ENCODE results near the gene MEF2C. TPM values are rescaled to one million over a fixed set of nuclear protein-coding genes. Genes with fewer than 3 reads are reported as not detected.

MEF2C gene
- total RNA-seq, 3 donors from 2014 or later, result 0.76 to 3.1 (median 1.4) TPM

- Mint-ChIP-seq H3K4me1 (ENCODE audit: low read depth) (peaks cover 30% of the 10 kb centered on the region), H3K9me3 (no peaks in the 10 kb centered on the region), H3K27me3 (ENCODE audit: low read depth) (peaks cover 4% of the 10 kb centered on the region), H3K36me3 (ENCODE audit: insufficient read depth) (no peaks in the 10 kb centered on the region), H3K4me3 (no peak overlapping the region)
- ATAC-seq, result no peak
- DNase-seq, result no peak
Measured at GRCh38 chr5:88824141-88824540, 58.8 kb downstream of the MEF2C start.

- no peak for DNase-seq
- Mint-ChIP-seq H3K4me1 (ENCODE audit: low read depth) (peaks cover 22% of the 10 kb centered on the region), H3K4me3 (no peak overlapping the region), H3K36me3 (ENCODE audit: insufficient read depth) (no peaks in the 10 kb centered on the region), H3K9me3 (no peaks in the 10 kb centered on the region), H3K27me3 (ENCODE audit: low read depth) (peaks cover 4% of the 10 kb centered on the region)
- ATAC-seq, result no peak
Measured at GRCh38 chr5:88823201-88823600, 59.8 kb downstream of the MEF2C start.

GRCh38 chr5:88821161-88821560 lies 61.8 kb downstream of the MEF2C start:
- Mint-ChIP-seq H3K36me3 (ENCODE audit: insufficient read depth) (no peaks in the 10 kb centered on the region), H3K4me3 (no peak overlapping the region), H3K4me1 (ENCODE audit: low read depth) (peaks cover 4% of the 10 kb centered on the region), H3K9me3 (no peaks in the 10 kb centered on the region), H3K27me3 (ENCODE audit: low read depth) (peaks cover 4% of the 10 kb centered on the region)
- no peak for DNase-seq
- ATAC-seq, result no peak

- no peak for DNase-seq
- Mint-ChIP-seq H3K36me3 (ENCODE audit: insufficient read depth) (no peaks in the 10 kb centered on the region), H3K9me3 (no peaks in the 10 kb centered on the region), H3K27me3 (ENCODE audit: low read depth) (peaks cover 4% of the 10 kb centered on the region), H3K4me3 (no peak overlapping the region), H3K4me1 (ENCODE audit: low read depth) (peaks cover under 1% of the 10 kb centered on the region)
- no peak for ATAC-seq
Measured at GRCh38 chr5:88820581-88820980, 62.4 kb downstream of the MEF2C start.

GRCh38 chr5:88819301-88819999 lies 63.5 kb downstream of the MEF2C start:
- H3K4me3 Mint-ChIP-seq, result no peak overlapping the region
- H3K36me3 Mint-ChIP-seq (ENCODE audit: insufficient read depth), result no peaks in the 10 kb centered on the region
- H3K27me3 Mint-ChIP-seq (ENCODE audit: low read depth), result no peaks in the 10 kb centered on the region
- no peak for DNase-seq
- no peaks in the 10 kb centered on the region for H3K4me1 Mint-ChIP-seq (ENCODE audit: low read depth)
- no peak for ATAC-seq
- no peaks in the 10 kb centered on the region for H3K9me3 Mint-ChIP-seq

GRCh38 chr5:88818296-88818695 lies 64.7 kb downstream of the MEF2C start:
- H3K4me3 Mint-ChIP-seq, result no peak overlapping the region
- DNase-seq, result no peak

GRCh38 chr5:88816195-88816594 lies 66.8 kb downstream of the MEF2C start:
- Mint-ChIP-seq H3K27me3 (ENCODE audit: low read depth) (no peaks in the 10 kb centered on the region), H3K4me3 (no peak overlapping the region), H3K4me1 (ENCODE audit: low read depth) (no peaks in the 10 kb centered on the region), H3K9me3 (no peaks in the 10 kb centered on the region), H3K36me3 (ENCODE audit: insufficient read depth) (no peaks in the 10 kb centered on the region)
- DNase-seq (no peak), ATAC-seq (no peak)

More at GRCh38 chr5:88818296-88818695, 64.7 kb downstream of the MEF2C start:
- no peak for ATAC-seq
- Mint-ChIP-seq H3K27me3 (ENCODE audit: low read depth) (no peaks in the 10 kb centered on the region), H3K36me3 (ENCODE audit: insufficient read depth) (no peaks in the 10 kb centered on the region), H3K9me3 (no peaks in the 10 kb centered on the region), H3K4me1 (ENCODE audit: low read depth) (no peaks in the 10 kb centered on the region)

- DNase-seq (no peak), ATAC-seq (no peak)
- H3K36me3 Mint-ChIP-seq (ENCODE audit: insufficient read depth), result no peaks in the 10 kb centered on the region
- no peaks in the 10 kb centered on the region for H3K27me3 Mint-ChIP-seq (ENCODE audit: low read depth)
- no peak overlapping the region for H3K4me3 Mint-ChIP-seq
- no peaks in the 10 kb centered on the region for H3K9me3 Mint-ChIP-seq
- H3K4me1 Mint-ChIP-seq (ENCODE audit: low read depth), result no peaks in the 10 kb centered on the region
Measured at GRCh38 chr5:88815050-88815789, 67.8 kb downstream of the MEF2C start.

GRCh38 chr5:88813805-88814575 lies 69.0 kb downstream of the MEF2C start:
- DNase-seq (no peak), ATAC-seq (no peak)
- H3K4me1 Mint-ChIP-seq (ENCODE audit: low read depth), result no peaks in the 10 kb centered on the region
- H3K36me3 Mint-ChIP-seq (ENCODE audit: insufficient read depth), result no peaks in the 10 kb centered on the region
- H3K9me3 Mint-ChIP-seq, result no peaks in the 10 kb centered on the region
- H3K27me3 Mint-ChIP-seq (ENCODE audit: low read depth), result no peaks in the 10 kb centered on the region
- no peak overlapping the region for H3K4me3 Mint-ChIP-seq

- H3K9me3 Mint-ChIP-seq, result no peaks in the 10 kb centered on the region
- H3K4me1 Mint-ChIP-seq (ENCODE audit: low read depth), result no peaks in the 10 kb centered on the region
- DNase-seq, result no peak
- no peaks in the 10 kb centered on the region for H3K36me3 Mint-ChIP-seq (ENCODE audit: insufficient read depth)
- H3K27me3 Mint-ChIP-seq (ENCODE audit: low read depth), result no peaks in the 10 kb centered on the region
- ATAC-seq, result no peak
- H3K4me3 Mint-ChIP-seq, result no peak overlapping the region
Measured at GRCh38 chr5:88813244-88813643, 69.7 kb downstream of the MEF2C start.

GRCh38 chr5:88808153-88808552 lies 74.8 kb downstream of the MEF2C start:
- no peaks in the 10 kb centered on the region for H3K9me3 Mint-ChIP-seq
- no peak overlapping the region for H3K4me3 Mint-ChIP-seq
- no peak for ATAC-seq
- no peak for DNase-seq
- H3K4me1 Mint-ChIP-seq (ENCODE audit: low read depth), result no peaks in the 10 kb centered on the region
- no peaks in the 10 kb centered on the region for H3K36me3 Mint-ChIP-seq (ENCODE audit: insufficient read depth)
- no peaks in the 10 kb centered on the region for H3K27me3 Mint-ChIP-seq (ENCODE audit: low read depth)

GRCh38 chr5:88807327-88807726 lies 75.7 kb downstream of the MEF2C start:
- no peaks in the 10 kb centered on the region for H3K36me3 Mint-ChIP-seq (ENCODE audit: insufficient read depth)
- H3K4me3 Mint-ChIP-seq, result no peak overlapping the region
- DNase-seq (no peak), ATAC-seq (no peak)
- H3K27me3 Mint-ChIP-seq (ENCODE audit: low read depth), result no peaks in the 10 kb centered on the region
- H3K4me1 Mint-ChIP-seq (ENCODE audit: low read depth), result no peaks in the 10 kb centered on the region
- H3K9me3 Mint-ChIP-seq, result no peaks in the 10 kb centered on the region

- Mint-ChIP-seq H3K4me3 (no peak overlapping the region), H3K27me3 (ENCODE audit: low read depth) (no peaks in the 10 kb centered on the region), H3K4me1 (ENCODE audit: low read depth) (no peaks in the 10 kb centered on the region), H3K36me3 (ENCODE audit: insufficient read depth) (no peaks in the 10 kb centered on the region), H3K9me3 (no peaks in the 10 kb centered on the region)
- no peak for DNase-seq
- no peak for ATAC-seq
Measured at GRCh38 chr5:88806338-88806737, 76.6 kb downstream of the MEF2C start.

GRCh38 chr5:88805151-88805784 lies 77.7 kb downstream of the MEF2C start:
- DNase-seq (no peak), ATAC-seq (no peak)
- H3K4me3 Mint-ChIP-seq, result no peak overlapping the region
- no peaks in the 10 kb centered on the region for H3K9me3 Mint-ChIP-seq
- no peaks in the 10 kb centered on the region for H3K27me3 Mint-ChIP-seq (ENCODE audit: low read depth)
- no peaks in the 10 kb centered on the region for H3K36me3 Mint-ChIP-seq (ENCODE audit: insufficient read depth)
- no peaks in the 10 kb centered on the region for H3K4me1 Mint-ChIP-seq (ENCODE audit: low read depth)
